DND-41 (cell line): ENCODE data around the gene SLC7A7.

Source experiments
- CTCF ChIP-seq: IDR thresholded peaks from 2 replicates; pipeline ENCODE4 v1.5.1; 2012; ENCODE audit warnings: borderline replicate concordance, low read length, moderate library complexity, mild to moderate bottlenecking; ENCODE audit not compliant: poor library complexity, severe bottlenecking; ENCODE audit errors: extremely low read depth
- EZH2 ChIP-seq: IDR thresholded peaks from 3 replicates; pipeline ENCODE4 v1.6.1; 2012; ENCODE audit warnings: borderline replicate concordance, low read depth, mild to moderate bottlenecking, moderate library complexity, low read length, inconsistent platforms; ENCODE audit not compliant: severe bottlenecking

- no peak for TF ChIP-seq CTCF
- no peak for TF ChIP-seq EZH2
Observed at GRCh38 chr14:22801716-22802115, 13.5 kb downstream of the SLC7A7 start.
